Right lobe of liver (tissue), 6 donors: ENCODE measurements around the gene S100A7. TPM values are rescaled to one million over a fixed set of nuclear protein-coding genes. Genes with fewer than 3 reads are reported as not detected.

ENCODE experiments used
- ATAC-seq, 4 donors: fragments of 200-7000 bp; cut with Tn5 transposase; one replicate each; pipeline ENCODE4 v1.9.1; 2020; ENCODE audit warnings: mild to moderate bottlenecking in 4 of 4, moderate library complexity in 4 of 4
- DNase-seq, 3 donors: peaks; one replicate each; pipeline ENCODE4 v3.0.0-alpha.2; 2020
- H3K27ac ChIP-seq, 3 donors: fragments of 200-600 bp; one replicate each; pipeline ENCODE4 v1.8.0; 2022
- H3K27me3 ChIP-seq, 2 donors: fragments of 200-600 bp; one replicate each; pipeline ENCODE4 v1.8.0; 2022
- H3K36me3 ChIP-seq, 4 donors: fragments of 200-600 bp; sonication (generic) in 1 of 4; one replicate each; pipeline versions ENCODE4 v1.5.1 to v1.8.0; 2017 to 2022; ENCODE audit warnings: control low read depth in 1 of 4
- H3K4me1 ChIP-seq, 4 donors: fragments of 200-600 bp; sonication (generic) in 1 of 4; one replicate each; pipeline versions ENCODE4 v1.5.1 to v1.8.0; 2017 to 2022; ENCODE audit warnings: control low read depth in 1 of 4
- H3K4me3 ChIP-seq, 3 donors: fragments of 200-600 bp; one replicate each; pipeline ENCODE4 v1.8.0; 2022
- H3K9me3 ChIP-seq, 4 donors: fragments of 200-600 bp; sonication (generic) in 1 of 4; one replicate each; pipeline versions ENCODE4 v1.5.1 to v1.8.0; 2017 to 2022; ENCODE audit warnings: control low read depth in 1 of 4
- CTCF ChIP-seq, 4 donors: fragments of 200-600 bp in 3 of 4; fragments of 450-650 bp in 1 of 4; IDR thresholded peaks; one replicate each; pipeline versions ENCODE4 v1.5.1 to v1.8.0; 2016 to 2022; ENCODE audit warnings: antibody characterized with exemption in 4 of 4, mild to moderate bottlenecking in 2 of 4
- POLR2A ChIP-seq: fragments of 450-650 bp; IDR thresholded peaks from one replicate; pipeline ENCODE4 v1.6.1; 2017; ENCODE audit warnings: antibody characterized with exemption, mild to moderate bottlenecking
- WGBS: methylation state at CpG from one replicate; pipeline ENCODE4 v1.1.6; 2018; ENCODE audit warnings: low coverage, low lambda C conversion rate; ENCODE audit not compliant: insufficient coverage; ENCODE audit errors: missing lambda C conversion rate; 5-methylcytosine and 5-hydroxymethylcytosine counted together
- intact Hi-C, 2 donors: fragments of 100-400 bp; cut with DNase I; formaldehyde crosslinking; loops; one replicate each; pipeline versions ENCODE4 v1.11.2 to v1.14.1; 2022
- total RNA-seq, 6 experiments: library from RNA; depleted of rRNA in 2 of 6; stranded (reverse); fragments of >200 nt in 2 of 6; fragmentation: NEBNext Ultra II Directional in 3 of 6; extraction: Animal tissue kit (Norgen Biotek cat#: 25700) in 3 of 6; gene quantifications; one replicate each; pipeline versions ENCODE4 v1.1.0 to v1.2.4, GENCODE V29; 2016 to 2023
- donor health status: DM: no; HTN: yes; CAD: no.
- donor health status: DM: no; HTN: no; CAD: no.
- donor health status: DM: no; HTN: no; CAD: no.
- donor health status: DM: no; HTN: yes; CAD: no.
- donor health status: DM: no; HTN: yes; CAD: no.

The S100A7 gene
- total RNA-seq, 6 experiments from 2014 or later = not detected

- Histone ChIP-seq H3K27ac (no peak overlapping the region), H3K36me3 (no peaks in the 10 kb centered on the region), H3K9me3 (no peaks in the 10 kb centered on the region), H3K4me3 (no peak overlapping the region), H3K27me3 (no peaks in the 10 kb centered on the region), H3K4me1 (no peaks in the 10 kb centered on the region)
- intact Hi-C loops = no loop called here
- ATAC-seq (no peak), DNase-seq (no peak)
- WGBS = 77% methylated on average over 3 of the region's 4 CpGs
- TF ChIP-seq CTCF (IDR thresholded peaks at IDR 0.05) (no peak), POLR2A (no peak)
Observed at GRCh38 chr1:153437236-153437635, 23.2 kb downstream of the S100A7 start.

- no peaks in the 10 kb centered on the region for H3K9me3 ChIP-seq
- WGBS = 60% methylated on average over 7 of the region's 11 CpGs
- no peaks in the 10 kb centered on the region for H3K36me3 ChIP-seq
- H3K27me3 ChIP-seq = no peaks in the 10 kb centered on the region
- no peaks in the 10 kb centered on the region for H3K4me1 ChIP-seq
- H3K27ac ChIP-seq = no peak overlapping the region
- intact Hi-C loops = no loop called here
- DNase-seq (no peak), ATAC-seq (no peak)
- TF ChIP-seq CTCF (IDR thresholded peaks at IDR 0.05) (no peak), POLR2A (no peak)
- no peak overlapping the region for H3K4me3 ChIP-seq
Observed at GRCh38 chr1:153434746-153435455, 25.6 kb downstream of the S100A7 start.

- no peaks in the 10 kb centered on the region for H3K27me3 ChIP-seq
- no peaks in the 10 kb centered on the region for H3K36me3 ChIP-seq
- WGBS = 58% methylated on average over 5 of the region's 9 CpGs
- DNase-seq (no peak), ATAC-seq (no peak)
- no peaks in the 10 kb centered on the region for H3K4me1 ChIP-seq
- H3K4me3 ChIP-seq = no peak overlapping the region
- intact Hi-C loops = no loop called here
- TF ChIP-seq POLR2A (no peak), CTCF (IDR thresholded peaks at IDR 0.05) (no peak)
- no peaks in the 10 kb centered on the region for H3K9me3 ChIP-seq
- no peak overlapping the region for H3K27ac ChIP-seq
Observed at GRCh38 chr1:153432874-153433681, 27.4 kb downstream of the S100A7 start.

- 29% methylated on average over 2 of the region's 4 CpGs for WGBS
- Histone ChIP-seq H3K27me3 (no peaks in the 10 kb centered on the region), H3K4me1 (no peaks in the 10 kb centered on the region), H3K27ac (no peak overlapping the region), H3K4me3 (no peak overlapping the region), H3K9me3 (no peaks in the 10 kb centered on the region), H3K36me3 (no peaks in the 10 kb centered on the region)
- no peak for ATAC-seq
- TF ChIP-seq CTCF (IDR thresholded peaks at IDR 0.05) (no peak), POLR2A (no peak)
- DNase-seq = no peak
- intact Hi-C loops = no loop called here
Observed at GRCh38 chr1:153431928-153432327, 28.5 kb downstream of the S100A7 start.
